Stimulated activated CD4-positive, alpha-beta T cell treated with anti-CD3 and anti-CD28 coated beads, Interleukin-12 subunit alpha, Interleukin-12 subunit beta, amount 100 ng/mL, for 48 hours (primary cell): Measurements from ENCODE around the gene GALK2.
"Not testable (repeated sequence)": the region's sequence is repeated elsewhere in the genome, so short reads cannot be mapped to it uniquely, and the experiment has no call there.

ENCODE experiments used
- DNase-seq, 3 donors: peaks; one replicate each; pipeline ENCODE4 v3.0.0-alpha.2; 2020; ENCODE audit warnings: low read depth in 2 of 3, low spot score in 1 of 3

GALK2 gene

GRCh38 chr15:49163678-49164077 lies 6.4 kb upstream of the GALK2 start:
- DNase-seq = no peak

- no peak for DNase-seq
These were observed 5.2 kb upstream of the GALK2 start for GRCh38 chr15:49164865-49165264.

- DNase-seq = no peak
These were observed 2.0 kb upstream of the GALK2 start for GRCh38 chr15:49168016-49168415.

GRCh38 chr15:49171790-49172189 lies 1.7 kb downstream of the GALK2 start:
- DNase-seq = no peak

GRCh38 chr15:49174902-49175301 lies 4.9 kb downstream of the GALK2 start:
- DNase-seq = no peak

GRCh38 chr15:49175582-49176397 lies 5.7 kb downstream of the GALK2 start:
- not testable (repeated sequence) for DNase-seq

- no peak for DNase-seq
These were observed 8.4 kb downstream of the GALK2 start for GRCh38 chr15:49178497-49178896.

GRCh38 chr15:49179433-49180190 lies 9.6 kb downstream of the GALK2 start:
- no peak for DNase-seq

- no peak for DNase-seq
These were observed 12.1 kb downstream of the GALK2 start for GRCh38 chr15:49182128-49182527.

- DNase-seq = not testable (repeated sequence)
These were observed 13.7 kb downstream of the GALK2 start for GRCh38 chr15:49183741-49184140.

- no peak for DNase-seq
These were observed 15.4 kb downstream of the GALK2 start for GRCh38 chr15:49185473-49185872.

- DNase-seq = no peak
These were observed 17.6 kb downstream of the GALK2 start for GRCh38 chr15:49187549-49188245.

GRCh38 chr15:49188933-49189332 lies 18.9 kb downstream of the GALK2 start:
- DNase-seq = no peak

GRCh38 chr15:49189631-49190030 lies 19.6 kb downstream of the GALK2 start:
- DNase-seq = no peak

GRCh38 chr15:49190586-49190985 lies 20.5 kb downstream of the GALK2 start:
- DNase-seq = no peak

- no peak for DNase-seq
These were observed 21.8 kb downstream of the GALK2 start for GRCh38 chr15:49191892-49192291.

GRCh38 chr15:49196856-49197255 lies 26.8 kb downstream of the GALK2 start:
- no peak for DNase-seq

GRCh38 chr15:49199666-49200065 lies 29.6 kb downstream of the GALK2 start:
- DNase-seq = no peak

- DNase-seq = no peak
These were observed 30.3 kb downstream of the GALK2 start for GRCh38 chr15:49200347-49200746.

- DNase-seq = not testable (repeated sequence)
These were observed 38.1 kb downstream of the GALK2 start for GRCh38 chr15:49208102-49208501.

- no peak for DNase-seq
These were observed 42.9 kb downstream of the GALK2 start for GRCh38 chr15:49212897-49213296.
